ENCODE data around the gene PLEKHA7. TPM values are rescaled to one million over a fixed set of nuclear protein-coding genes. Genes with fewer than 3 reads are reported as not detected.

PLEKHA7 gene
- total RNA-seq, 1 experiment from 2014 or later, result 13.0 TPM

- TF ChIP-seq JAZF1 (CRISPR knock-in tag; IDR thresholded peaks at IDR 0.05) (no peak), PREB (CRISPR knock-in tag; IDR thresholded peaks at IDR 0.05; ENCODE audit: borderline replicate concordance) (no peak), ZBTB21 (CRISPR knock-in tag; IDR thresholded peaks at IDR 0.05; ENCODE audit: borderline replicate concordance) (no peak), NFATC4 (CRISPR knock-in tag; IDR thresholded peaks at IDR 0.05) (no peak), GABPB1 (CRISPR knock-in tag; IDR thresholded peaks at IDR 0.05) (no peak), E2F1 (CRISPR knock-in tag; IDR thresholded peaks at IDR 0.05) (no peak)
- TF ChIP-seq, protein P1, sequence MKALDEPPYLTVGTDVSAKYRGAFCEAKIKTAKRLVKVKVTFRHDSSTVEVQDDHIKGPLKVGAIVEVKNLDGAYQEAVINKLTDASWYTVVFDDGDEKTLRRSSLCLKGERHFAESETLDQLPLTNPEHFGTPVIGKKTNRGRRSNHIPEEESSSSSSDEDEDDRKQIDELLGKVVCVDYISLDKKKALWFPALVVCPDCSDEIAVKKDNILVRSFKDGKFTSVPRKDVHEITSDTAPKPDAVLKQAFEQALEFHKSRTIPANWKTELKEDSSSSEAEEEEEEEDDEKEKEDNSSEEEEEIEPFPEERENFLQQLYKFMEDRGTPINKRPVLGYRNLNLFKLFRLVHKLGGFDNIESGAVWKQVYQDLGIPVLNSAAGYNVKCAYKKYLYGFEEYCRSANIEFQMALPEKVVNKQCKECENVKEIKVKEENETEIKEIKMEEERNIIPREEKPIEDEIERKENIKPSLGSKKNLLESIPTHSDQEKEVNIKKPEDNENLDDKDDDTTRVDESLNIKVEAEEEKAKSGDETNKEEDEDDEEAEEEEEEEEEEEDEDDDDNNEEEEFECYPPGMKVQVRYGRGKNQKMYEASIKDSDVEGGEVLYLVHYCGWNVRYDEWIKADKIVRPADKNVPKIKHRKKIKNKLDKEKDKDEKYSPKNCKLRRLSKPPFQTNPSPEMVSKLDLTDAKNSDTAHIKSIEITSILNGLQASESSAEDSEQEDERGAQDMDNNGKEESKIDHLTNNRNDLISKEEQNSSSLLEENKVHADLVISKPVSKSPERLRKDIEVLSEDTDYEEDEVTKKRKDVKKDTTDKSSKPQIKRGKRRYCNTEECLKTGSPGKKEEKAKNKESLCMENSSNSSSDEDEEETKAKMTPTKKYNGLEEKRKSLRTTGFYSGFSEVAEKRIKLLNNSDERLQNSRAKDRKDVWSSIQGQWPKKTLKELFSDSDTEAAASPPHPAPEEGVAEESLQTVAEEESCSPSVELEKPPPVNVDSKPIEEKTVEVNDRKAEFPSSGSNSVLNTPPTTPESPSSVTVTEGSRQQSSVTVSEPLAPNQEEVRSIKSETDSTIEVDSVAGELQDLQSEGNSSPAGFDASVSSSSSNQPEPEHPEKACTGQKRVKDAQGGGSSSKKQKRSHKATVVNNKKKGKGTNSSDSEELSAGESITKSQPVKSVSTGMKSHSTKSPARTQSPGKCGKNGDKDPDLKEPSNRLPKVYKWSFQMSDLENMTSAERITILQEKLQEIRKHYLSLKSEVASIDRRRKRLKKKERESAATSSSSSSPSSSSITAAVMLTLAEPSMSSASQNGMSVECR (CRISPR knock-in tag; IDR thresholded peaks at IDR 0.05; ENCODE audit: borderline replicate concordance), result no peak
- TF ChIP-seq, protein P2, sequence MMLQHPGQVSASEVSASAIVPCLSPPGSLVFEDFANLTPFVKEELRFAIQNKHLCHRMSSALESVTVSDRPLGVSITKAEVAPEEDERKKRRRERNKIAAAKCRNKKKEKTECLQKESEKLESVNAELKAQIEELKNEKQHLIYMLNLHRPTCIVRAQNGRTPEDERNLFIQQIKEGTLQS (CRISPR knock-in tag; conservative IDR thresholded peaks at IDR 0.05), result no peak
- peak; percentile 22 for DNase-seq (ENCODE audit: low spot score)
- no peak overlapping the region for H3K4me3 Mint-ChIP-seq
- CTCF ChIA-PET, result interaction anchor here (0.8 kb wide), 1 partner anchor 121 kb away, joined by 3 read pairs; no protein-coding TSS in a partner anchor
- H3K27me3 Mint-ChIP-seq (ENCODE audit: low read depth), result peaks cover 46% of the 10 kb centered on the region
- H3K9me3 Mint-ChIP-seq, result peaks cover 16% of the 10 kb centered on the region
- peak; percentile 73 for ATAC-seq
- POLR2A ChIA-PET, result interaction anchor here (0.7 kb wide), 1 partner anchor 1765 kb away, joined by 3 read pairs; no protein-coding TSS in a partner anchor
- H3K4me1 Mint-ChIP-seq, result peaks cover 45% of the 10 kb centered on the region
- H3K27ac Mint-ChIP-seq, result no peak overlapping the region
- peaks cover 17% of the 10 kb centered on the region for H3K36me3 Mint-ChIP-seq
Measured at GRCh38 chr11:16893456-16894066, 120.7 kb downstream of the PLEKHA7 start.

- Mint-ChIP-seq H3K4me1 (peaks cover 29% of the 10 kb centered on the region), H3K9me3 (peaks cover 16% of the 10 kb centered on the region), H3K27ac (no peak overlapping the region), H3K4me3 (no peak overlapping the region), H3K27me3 (ENCODE audit: low read depth) (peaks cover 30% of the 10 kb centered on the region), H3K36me3 (peaks cover 18% of the 10 kb centered on the region)
- DNase-seq (ENCODE audit: low spot score) (no peak), ATAC-seq (no peak)
- POLR2A ChIA-PET, result no interaction called here
- CTCF ChIA-PET, result no interaction called here
- TF ChIP-seq FOXP1 (CRISPR knock-in tag; IDR thresholded peaks at IDR 0.05; ENCODE audit: borderline replicate concordance) (no peak), FOXP4 (CRISPR knock-in tag; IDR thresholded peaks at IDR 0.05) (no peak), CTCF (IDR thresholded peaks at IDR 0.05) (no peak), E2F1 (CRISPR knock-in tag; IDR thresholded peaks at IDR 0.05) (no peak)
- TF ChIP-seq, protein P3, sequence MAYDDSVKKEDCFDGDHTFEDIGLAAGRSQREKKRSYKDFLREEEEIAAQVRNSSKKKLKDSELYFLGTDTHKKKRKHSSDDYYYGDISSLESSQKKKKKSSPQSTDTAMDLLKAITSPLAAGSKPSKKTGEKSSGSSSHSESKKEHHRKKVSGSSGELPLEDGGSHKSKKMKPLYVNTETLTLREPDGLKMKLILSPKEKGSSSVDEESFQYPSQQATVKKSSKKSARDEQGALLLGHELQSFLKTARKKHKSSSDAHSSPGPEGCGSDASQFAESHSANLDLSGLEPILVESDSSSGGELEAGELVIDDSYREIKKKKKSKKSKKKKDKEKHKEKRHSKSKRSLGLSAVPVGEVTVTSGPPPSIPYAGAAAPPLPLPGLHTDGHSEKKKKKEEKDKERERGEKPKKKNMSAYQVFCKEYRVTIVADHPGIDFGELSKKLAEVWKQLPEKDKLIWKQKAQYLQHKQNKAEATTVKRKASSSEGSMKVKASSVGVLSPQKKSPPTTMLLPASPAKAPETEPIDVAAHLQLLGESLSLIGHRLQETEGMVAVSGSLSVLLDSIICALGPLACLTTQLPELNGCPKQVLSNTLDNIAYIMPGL (CRISPR knock-in tag; IDR thresholded peaks at IDR 0.05), result no peak
Measured at GRCh38 chr11:16891964-16892363, 122.2 kb downstream of the PLEKHA7 start.

Data from WTC11 (cell line).